Hypothalamus (tissue), 51 donors: ENCODE results near the gene METTL21A.

Experiments used
- DNase-seq, 51 donors: peaks; one replicate each; lab custom pipeline; 2025; lab: John Stamatoyannopoulos, UW

METTL21A gene

GRCh38 chr2:207624185-207625013 is 795 bp downstream of the METTL21A start:
- DNase-seq, result peak in 39 of 51 donors; percentile 7 to 85 (median 57)

GRCh38 chr2:207621501-207622039 is 3.6 kb downstream of the METTL21A start:
- no peak for DNase-seq

GRCh38 chr2:207619764-207620203 is 5.4 kb downstream of the METTL21A start:
- DNase-seq, result no peak

GRCh38 chr2:207617011-207617671 is 8.1 kb downstream of the METTL21A start:
- no peak for DNase-seq

- no peak for DNase-seq
Observed at GRCh38 chr2:207616185-207616584, 9.0 kb downstream of the METTL21A start.

- DNase-seq, result no peak
Observed at GRCh38 chr2:207614824-207615223, 10.4 kb downstream of the METTL21A start.

GRCh38 chr2:207612714-207613113 is 12.5 kb downstream of the METTL21A start:
- no peak for DNase-seq

GRCh38 chr2:207606829-207607228 is 18.4 kb downstream of the METTL21A start:
- DNase-seq, result no peak

- DNase-seq, result no peak
Observed at GRCh38 chr2:207606399-207606798, 18.8 kb downstream of the METTL21A start.

GRCh38 chr2:207603486-207603885 is 21.7 kb downstream of the METTL21A start:
- DNase-seq, result no peak

GRCh38 chr2:207601774-207602173 is 23.4 kb downstream of the METTL21A start:
- no peak for DNase-seq

GRCh38 chr2:207600231-207600630 is 25.0 kb downstream of the METTL21A start:
- DNase-seq, result no peak

GRCh38 chr2:207599636-207600035 is 25.6 kb downstream of the METTL21A start:
- DNase-seq, result no peak

GRCh38 chr2:207594731-207595130 is 30.5 kb downstream of the METTL21A start:
- DNase-seq, result no peak

GRCh38 chr2:207594264-207594663 is 30.9 kb downstream of the METTL21A start:
- DNase-seq, result no peak

GRCh38 chr2:207593277-207593676 is 31.9 kb downstream of the METTL21A start:
- no peak for DNase-seq

GRCh38 chr2:207589143-207589542 is 36.1 kb downstream of the METTL21A start:
- DNase-seq, result no peak

- no peak for DNase-seq
Observed at GRCh38 chr2:207587305-207587704, 37.9 kb downstream of the METTL21A start.

GRCh38 chr2:207584952-207585351 is 40.2 kb downstream of the METTL21A start:
- DNase-seq, result no peak

- DNase-seq, result no peak
Observed at GRCh38 chr2:207571370-207571769, 53.8 kb downstream of the METTL21A start.

- no peak for DNase-seq
Observed at GRCh38 chr2:207567671-207568070, 57.5 kb downstream of the METTL21A start.
